HG03045 (cell line): ENCODE measurements around the gene APOD.

Source experiments
- ATAC-seq: cut with Tn5 transposase; IDR thresholded peaks from one replicate; pipeline ENCODE4 v1.9.1; 2021; ENCODE audit warnings: mild to moderate bottlenecking, moderate library complexity; ENCODE audit not compliant: unreplicated experiment

The APOD gene

GRCh38 chr3:195557322-195557721 is 26.4 kb downstream of the APOD start:
- no peak for ATAC-seq

- ATAC-seq: no peak
Measured at GRCh38 chr3:195556390-195556789, 27.4 kb downstream of the APOD start.

GRCh38 chr3:195555110-195555509 is 28.6 kb downstream of the APOD start:
- ATAC-seq: no peak

- no peak for ATAC-seq
Measured at GRCh38 chr3:195554458-195554857, 29.3 kb downstream of the APOD start.

- no peak for ATAC-seq
Measured at GRCh38 chr3:195553268-195553667, 30.5 kb downstream of the APOD start.

GRCh38 chr3:195551381-195551978 is 32.3 kb downstream of the APOD start:
- no peak for ATAC-seq

GRCh38 chr3:195550723-195551122 is 33.0 kb downstream of the APOD start:
- no peak for ATAC-seq

- ATAC-seq: peak; percentile 61
Measured at GRCh38 chr3:195549931-195550519, 33.7 kb downstream of the APOD start.

- no peak for ATAC-seq
Measured at GRCh38 chr3:195548987-195549386, 34.8 kb downstream of the APOD start.

- no peak for ATAC-seq
Measured at GRCh38 chr3:195548501-195548900, 35.2 kb downstream of the APOD start.

GRCh38 chr3:195548006-195548405 is 35.7 kb downstream of the APOD start:
- ATAC-seq: no peak

- no peak for ATAC-seq
Measured at GRCh38 chr3:195546130-195546560, 37.6 kb downstream of the APOD start.

- ATAC-seq: no peak
Measured at GRCh38 chr3:195544634-195545033, 39.1 kb downstream of the APOD start.

- ATAC-seq: no peak
Measured at GRCh38 chr3:195544230-195544536, 39.6 kb downstream of the APOD start.

- peak; percentile 2 for ATAC-seq
Measured at GRCh38 chr3:195543500-195544229, 40.1 kb downstream of the APOD start.

- peak; percentile 77 for ATAC-seq
Measured at GRCh38 chr3:195542698-195543499, 40.8 kb downstream of the APOD start, which contains the start of gene PPP1R2. PPP1R2 (minus strand) TSS chr3:195543325; CDS start chr3:195543025, 300 bp downstream.

- ATAC-seq: no peak
Measured at GRCh38 chr3:195542316-195542697, 41.4 kb downstream of the APOD start.

- ATAC-seq: no peak
Measured at GRCh38 chr3:195540511-195540910, 43.2 kb downstream of the APOD start.

GRCh38 chr3:195540027-195540426 is 43.7 kb downstream of the APOD start:
- ATAC-seq: no peak

- no peak for ATAC-seq
Measured at GRCh38 chr3:195539479-195539878, 44.3 kb downstream of the APOD start.

- ATAC-seq: peak; percentile 55
Measured at GRCh38 chr3:195537995-195538394, 45.7 kb downstream of the APOD start.
